Hepatocyte (in vitro differentiated cells): Measurements from ENCODE around the gene SLC1A3. TPM values are rescaled to one million over a fixed set of nuclear protein-coding genes. Genes with fewer than 3 reads are reported as not detected.

Experiments used
- DNase-seq: peaks from one replicate; pipeline ENCODE4 v3.0.0-alpha.2; 2016; ENCODE audit warnings: low spot score
- H2AFZ ChIP-seq: fragments of 200-600 bp; sonication (generic); 2 replicates; pipeline ENCODE4 v1.6.0; 2016; ENCODE audit warnings: antibody characterized with exemption, mild to moderate bottlenecking
- H3K27ac ChIP-seq: fragments of 200-600 bp; sonication (generic); 2 replicates; pipeline ENCODE4 v1.5.1; 2016; ENCODE audit warnings: mild to moderate bottlenecking
- H3K27me3 ChIP-seq: fragments of 200-600 bp; sonication (generic); 2 replicates; pipeline ENCODE4 v1.6.1; 2016
- H3K36me3 ChIP-seq: fragments of 200-600 bp; sonication (generic); replicated peaks from 2 replicates; pipeline ENCODE4 v1.5.1; 2016; ENCODE audit warnings: low read depth; ENCODE audit not compliant: insufficient read depth
- H3K4me1 ChIP-seq: fragments of 200-600 bp; sonication (generic); 2 replicates; pipeline ENCODE4 v1.5.1; 2016; ENCODE audit warnings: mild to moderate bottlenecking, moderate library complexity; ENCODE audit not compliant: insufficient read depth
- H3K4me2 ChIP-seq: fragments of 200-600 bp; sonication (generic); 2 replicates; pipeline ENCODE4 v1.6.0; 2016
- H3K4me3 ChIP-seq: fragments of 200-600 bp; sonication (generic); 2 replicates; pipeline ENCODE4 v1.5.1; 2016; ENCODE audit warnings: mild to moderate bottlenecking
- H3K79me2 ChIP-seq: fragments of 200-600 bp; sonication (generic); 2 replicates; pipeline ENCODE4 v1.6.0; 2017; ENCODE audit warnings: mild to moderate bottlenecking
- H3K9me2 ChIP-seq: fragments of 200-600 bp; sonication (generic); replicated peaks from 2 replicates; pipeline ENCODE4 v1.6.0; 2017; ENCODE audit warnings: mild to moderate bottlenecking; ENCODE audit not compliant: insufficient read depth
- H3K9me3 ChIP-seq: fragments of 200-600 bp; sonication (generic); 2 replicates; pipeline ENCODE4 v1.5.1; 2016; ENCODE audit warnings: low read depth, mild to moderate bottlenecking
- H4K20me1 ChIP-seq: fragments of 200-600 bp; sonication (generic); 2 replicates; pipeline ENCODE4 v1.6.0; 2016; ENCODE audit warnings: mild to moderate bottlenecking; ENCODE audit not compliant: insufficient read depth, poor library complexity, severe bottlenecking
- EZH2 ChIP-seq: fragments of 200-600 bp; sonication (generic); IDR thresholded peaks from 2 replicates; pipeline ENCODE4 v1.6.1; 2016; ENCODE audit warnings: antibody characterized with exemption, mild to moderate bottlenecking, borderline replicate concordance
- EZH2phosphoT487 ChIP-seq: fragments of 200-600 bp; sonication (generic); IDR thresholded peaks from one replicate; pipeline ENCODE4 v1.6.1; 2018; ENCODE audit warnings: antibody characterized with exemption, mild to moderate bottlenecking, low read depth, moderate library complexity; ENCODE audit not compliant: unreplicated experiment, severe bottlenecking
- WGBS: methylation state at CpG from one replicate; pipeline ENCODE4 v1.1.6; 2016; ENCODE audit warnings: low lambda C conversion rate; ENCODE audit errors: missing lambda C conversion rate; 5-methylcytosine and 5-hydroxymethylcytosine counted together
- polyA plus RNA-seq: library from polyadenylated mRNA; unstranded; fragments of >200 nt; fragmentation: Nextera tagmentation; extraction: Ambion mirVana; gene quantifications from 2 replicates; pipeline ENCODE4 v1.2.1, GENCODE V29; 2016
- total RNA-seq: library from RNA; depleted of rRNA; stranded (reverse); fragments of >200 nt; gene quantifications from 2 replicates; pipeline ENCODE4 v1.2.3, GENCODE V29; 2014
- TF ChIP-seq, protein P1 (sequence below): fragments of 200-600 bp; sonication (generic); IDR thresholded peaks from 2 replicates; pipeline ENCODE4 v1.5.1; 2016; ENCODE audit warnings: antibody characterized with exemption, mild to moderate bottlenecking; ENCODE audit not compliant: poor library complexity

SLC1A3 gene
- total and polyA plus RNA-seq, 2 experiments from 2014 or later = 32.3 to 42.3 TPM

DNA sequence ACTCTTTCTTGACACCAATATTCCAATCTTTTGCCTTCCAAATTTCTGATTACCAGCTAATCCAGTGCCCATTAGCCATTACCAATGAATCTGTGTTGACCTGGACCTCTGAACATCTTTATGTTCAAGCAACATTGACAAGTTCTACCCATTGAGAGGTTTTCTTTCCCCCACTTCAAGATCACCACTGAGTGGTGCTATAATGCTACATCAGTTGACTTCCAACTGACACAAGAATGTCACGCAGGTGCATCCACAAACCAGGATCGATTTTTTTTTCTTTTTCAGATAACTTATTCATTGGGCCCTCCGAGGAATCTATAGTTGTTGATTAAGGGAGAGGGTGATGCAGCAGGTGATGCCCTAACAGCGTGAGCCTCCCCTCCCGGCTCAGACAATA lies 102.6 kb downstream of the SLC1A3 start:
- H2AFZ ChIP-seq = no peak overlapping the region

DNA sequence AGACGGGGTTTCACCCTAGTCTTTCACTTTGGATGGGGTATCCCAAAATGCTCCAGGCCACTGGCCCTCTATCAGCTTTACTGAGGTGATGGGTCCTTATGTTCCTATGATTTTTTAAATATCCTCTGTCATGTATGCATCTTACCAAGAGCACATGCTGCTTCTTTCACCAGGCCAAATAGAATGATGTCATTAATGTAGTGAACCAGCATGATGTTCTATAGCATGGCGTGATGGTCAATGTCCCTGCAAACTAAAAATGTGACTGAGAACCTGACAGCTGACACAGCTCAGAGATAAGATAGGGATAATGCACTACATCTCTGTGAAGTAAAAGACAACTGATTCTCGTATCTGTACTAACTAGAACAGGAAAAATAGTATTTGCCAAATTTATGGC lies 103.6 kb downstream of the SLC1A3 start:
- no peaks in the 10 kb centered on the region for H3K9me2 ChIP-seq
- H3K9me3 ChIP-seq = no peaks in the 10 kb centered on the region
- H2AFZ ChIP-seq = no peak overlapping the region
- no peaks in the 10 kb centered on the region for H4K20me1 ChIP-seq
- H3K27ac ChIP-seq = no peak overlapping the region
- no peaks in the 10 kb centered on the region for H3K79me2 ChIP-seq
- WGBS = 73% methylated on average over 3 of the region's 3 CpGs
- DNase-seq = no peak
- no peaks in the 10 kb centered on the region for H3K27me3 ChIP-seq
- no peak overlapping the region for H3K4me3 ChIP-seq
- no peaks in the 10 kb centered on the region for H3K36me3 ChIP-seq
- no peak overlapping the region for H3K4me2 ChIP-seq
- TF ChIP-seq, protein P1, sequence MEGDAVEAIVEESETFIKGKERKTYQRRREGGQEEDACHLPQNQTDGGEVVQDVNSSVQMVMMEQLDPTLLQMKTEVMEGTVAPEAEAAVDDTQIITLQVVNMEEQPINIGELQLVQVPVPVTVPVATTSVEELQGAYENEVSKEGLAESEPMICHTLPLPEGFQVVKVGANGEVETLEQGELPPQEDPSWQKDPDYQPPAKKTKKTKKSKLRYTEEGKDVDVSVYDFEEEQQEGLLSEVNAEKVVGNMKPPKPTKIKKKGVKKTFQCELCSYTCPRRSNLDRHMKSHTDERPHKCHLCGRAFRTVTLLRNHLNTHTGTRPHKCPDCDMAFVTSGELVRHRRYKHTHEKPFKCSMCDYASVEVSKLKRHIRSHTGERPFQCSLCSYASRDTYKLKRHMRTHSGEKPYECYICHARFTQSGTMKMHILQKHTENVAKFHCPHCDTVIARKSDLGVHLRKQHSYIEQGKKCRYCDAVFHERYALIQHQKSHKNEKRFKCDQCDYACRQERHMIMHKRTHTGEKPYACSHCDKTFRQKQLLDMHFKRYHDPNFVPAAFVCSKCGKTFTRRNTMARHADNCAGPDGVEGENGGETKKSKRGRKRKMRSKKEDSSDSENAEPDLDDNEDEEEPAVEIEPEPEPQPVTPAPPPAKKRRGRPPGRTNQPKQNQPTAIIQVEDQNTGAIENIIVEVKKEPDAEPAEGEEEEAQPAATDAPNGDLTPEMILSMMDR = no peak
- no peak for TF ChIP-seq EZH2
- TF ChIP-seq EZH2phosphoT487 = no peak
- peaks cover under 1% of the 10 kb centered on the region for H3K4me1 ChIP-seq

More for the DNA sequence above, 102.6 kb downstream of the SLC1A3 start:
- no peak for DNase-seq
- Histone ChIP-seq H3K4me3 (no peak overlapping the region), H4K20me1 (no peaks in the 10 kb centered on the region), H3K4me2 (no peak overlapping the region), H3K9me3 (no peaks in the 10 kb centered on the region), H3K36me3 (no peaks in the 10 kb centered on the region), H3K9me2 (no peaks in the 10 kb centered on the region), H3K79me2 (no peaks in the 10 kb centered on the region), H3K27me3 (no peaks in the 10 kb centered on the region), H3K27ac (no peak overlapping the region), H3K4me1 (peaks cover 11% of the 10 kb centered on the region)
- 80% methylated on average over 5 of the region's 5 CpGs for WGBS
- TF ChIP-seq, protein P1 = no peak
- TF ChIP-seq EZH2 = no peak

DNA sequence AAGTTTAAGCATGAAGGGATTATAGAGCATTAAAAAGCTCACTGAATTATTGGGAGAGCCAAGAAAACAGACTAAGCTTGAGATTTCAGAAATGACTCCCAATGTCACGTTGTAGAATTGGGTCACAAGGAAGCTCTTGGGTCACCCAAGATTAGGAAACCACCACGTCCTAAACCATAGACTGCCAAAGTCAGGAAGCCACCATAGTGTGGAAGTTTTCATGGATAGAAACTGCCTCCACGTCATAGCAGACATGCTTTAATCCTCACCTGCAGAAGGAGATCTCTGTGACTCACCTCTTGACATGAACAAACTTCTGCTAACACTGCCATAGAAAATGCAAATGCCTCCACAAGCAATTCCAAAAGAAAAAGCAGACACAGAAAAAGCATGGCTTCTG lies 106.3 kb downstream of the SLC1A3 start:
- Histone ChIP-seq H3K4me2 (no peak overlapping the region), H3K36me3 (no peaks in the 10 kb centered on the region), H3K27me3 (no peaks in the 10 kb centered on the region), H2AFZ (no peak overlapping the region), H3K4me1 (no peaks in the 10 kb centered on the region), H3K9me2 (no peaks in the 10 kb centered on the region), H3K4me3 (no peak overlapping the region), H3K79me2 (no peaks in the 10 kb centered on the region), H4K20me1 (no peaks in the 10 kb centered on the region), H3K9me3 (no peaks in the 10 kb centered on the region), H3K27ac (no peak overlapping the region)
- 88% methylated on average over 3 of the region's 3 CpGs for WGBS
- TF ChIP-seq, protein P1 = no peak
- TF ChIP-seq EZH2 = no peak
- DNase-seq = no peak

DNA sequence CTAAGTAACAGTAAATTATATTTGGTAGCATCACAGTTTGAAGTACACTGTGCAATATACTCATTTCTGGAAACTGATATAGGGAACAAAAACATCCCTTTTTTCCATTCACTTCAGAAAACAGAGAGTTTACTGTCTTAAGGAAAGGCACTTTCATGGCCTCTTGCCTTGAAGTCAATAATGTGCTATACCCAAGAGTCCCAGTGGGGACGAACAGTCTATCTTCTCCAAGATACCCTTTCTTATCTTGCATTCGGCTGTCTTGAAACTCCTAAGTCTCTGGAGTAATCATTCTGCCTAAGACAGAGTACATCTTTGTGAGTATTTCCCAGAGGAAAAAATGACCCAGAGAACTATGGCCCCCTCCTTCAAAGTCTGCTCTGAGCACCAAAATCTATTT lies 107.1 kb downstream of the SLC1A3 start:
- Histone ChIP-seq H3K9me2 (no peaks in the 10 kb centered on the region), H3K4me2 (no peak overlapping the region), H3K79me2 (no peaks in the 10 kb centered on the region), H4K20me1 (no peaks in the 10 kb centered on the region), H3K4me1 (no peaks in the 10 kb centered on the region), H3K27me3 (peaks cover 8% of the 10 kb centered on the region), H3K4me3 (no peak overlapping the region), H3K27ac (no peak overlapping the region), H3K36me3 (no peaks in the 10 kb centered on the region), H3K9me3 (no peaks in the 10 kb centered on the region), H2AFZ (no peak overlapping the region)
- WGBS = 54% methylated on average over 2 of the region's 2 CpGs
- no peak for DNase-seq
- TF ChIP-seq, protein P1 = no peak
- TF ChIP-seq EZH2phosphoT487 (no peak), EZH2 (no peak)
